ENCODE results near the gene FNBP1L.
"Not testable (repeated sequence)": the region's sequence is repeated elsewhere in the genome, so short reads cannot be mapped to it uniquely, and the experiment has no call there.

FNBP1L gene

DNA sequence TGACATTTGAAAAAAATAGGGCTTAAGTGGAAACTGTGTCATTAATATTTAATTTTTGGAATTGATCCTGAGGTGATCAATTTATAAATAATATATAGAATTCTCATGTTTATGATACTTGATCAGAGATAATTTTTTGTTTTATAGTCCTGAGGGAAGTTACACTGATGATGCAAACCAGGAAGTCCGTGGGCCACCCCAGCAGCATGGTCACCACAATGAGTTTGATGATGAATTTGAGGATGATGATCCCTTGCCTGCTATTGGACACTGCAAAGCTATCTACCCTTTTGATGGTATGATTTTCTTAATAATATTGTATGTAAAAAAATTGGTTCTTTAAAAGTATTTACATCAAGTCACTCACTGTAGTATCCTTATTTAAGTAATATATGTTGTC lies 101.2 kb downstream of the FNBP1L start:
- Histone ChIP-seq H3F3A (ENCODE audit: insufficient read depth, low read length) (no peaks in the 10 kb centered on the region), H3K4me3 (ENCODE audit: low read length) (no peak overlapping the region), H3K9me2 (replicated peaks; ENCODE audit: insufficient read depth, low read length) (no peaks in the 10 kb centered on the region), H3K27ac (ENCODE audit: low read length) (no peak overlapping the region), H4K20me1 (ENCODE audit: insufficient read depth, low read length) (no peaks in the 10 kb centered on the region), H3K36me3 (replicated peaks; ENCODE audit: insufficient read depth, low read length) (no peaks in the 10 kb centered on the region), H3K9me3 (replicated peaks; ENCODE audit: insufficient read depth, low read length) (no peaks in the 10 kb centered on the region), H3K4me1 (ENCODE audit: low read length) (no peaks in the 10 kb centered on the region), H3K4me2 (ENCODE audit: low read depth, low read length) (no peak overlapping the region), H3K27me3 (replicated peaks; ENCODE audit: insufficient read depth, low read length) (no peaks in the 10 kb centered on the region), H2AFZ (ENCODE audit: low read length) (no peak overlapping the region), H3K9ac (ENCODE audit: low read length) (no peak overlapping the region), H3K79me2 (ENCODE audit: low read length) (no peaks in the 10 kb centered on the region)
- TF ChIP-seq EZH2 (optimal IDR thresholded peaks at IDR 0.05; ENCODE audit: low read depth, low read length) = no peak
- TF ChIP-seq, protein P1, sequence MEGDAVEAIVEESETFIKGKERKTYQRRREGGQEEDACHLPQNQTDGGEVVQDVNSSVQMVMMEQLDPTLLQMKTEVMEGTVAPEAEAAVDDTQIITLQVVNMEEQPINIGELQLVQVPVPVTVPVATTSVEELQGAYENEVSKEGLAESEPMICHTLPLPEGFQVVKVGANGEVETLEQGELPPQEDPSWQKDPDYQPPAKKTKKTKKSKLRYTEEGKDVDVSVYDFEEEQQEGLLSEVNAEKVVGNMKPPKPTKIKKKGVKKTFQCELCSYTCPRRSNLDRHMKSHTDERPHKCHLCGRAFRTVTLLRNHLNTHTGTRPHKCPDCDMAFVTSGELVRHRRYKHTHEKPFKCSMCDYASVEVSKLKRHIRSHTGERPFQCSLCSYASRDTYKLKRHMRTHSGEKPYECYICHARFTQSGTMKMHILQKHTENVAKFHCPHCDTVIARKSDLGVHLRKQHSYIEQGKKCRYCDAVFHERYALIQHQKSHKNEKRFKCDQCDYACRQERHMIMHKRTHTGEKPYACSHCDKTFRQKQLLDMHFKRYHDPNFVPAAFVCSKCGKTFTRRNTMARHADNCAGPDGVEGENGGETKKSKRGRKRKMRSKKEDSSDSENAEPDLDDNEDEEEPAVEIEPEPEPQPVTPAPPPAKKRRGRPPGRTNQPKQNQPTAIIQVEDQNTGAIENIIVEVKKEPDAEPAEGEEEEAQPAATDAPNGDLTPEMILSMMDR (IDR thresholded peaks at IDR 0.05; ENCODE audit: low read length) = no peak
- TF ChIP-seq EZH2phosphoT487 (IDR thresholded peaks at IDR 0.05; ENCODE audit: low read length) = no peak
- no peak for DNase-seq

GRCh38 chr1:93549811-93550210 lies 101.9 kb downstream of the FNBP1L start:
- Histone ChIP-seq H3F3A (ENCODE audit: insufficient read depth, low read length) (no peaks in the 10 kb centered on the region), H3K4me2 (ENCODE audit: low read depth, low read length) (no peak overlapping the region), H3K27me3 (replicated peaks; ENCODE audit: insufficient read depth, low read length) (no peaks in the 10 kb centered on the region), H3K4me1 (ENCODE audit: low read length) (no peaks in the 10 kb centered on the region), H2AFZ (ENCODE audit: low read length) (no peak overlapping the region), H3K4me3 (ENCODE audit: low read length) (no peak overlapping the region), H3K9me2 (replicated peaks; ENCODE audit: insufficient read depth, low read length) (no peaks in the 10 kb centered on the region), H3K79me2 (ENCODE audit: low read length) (no peaks in the 10 kb centered on the region), H3K9me3 (replicated peaks; ENCODE audit: insufficient read depth, low read length) (no peaks in the 10 kb centered on the region), H3K9ac (ENCODE audit: low read length) (no peak overlapping the region), H3K36me3 (replicated peaks; ENCODE audit: insufficient read depth, low read length) (no peaks in the 10 kb centered on the region), H3K27ac (ENCODE audit: low read length) (no peak overlapping the region), H4K20me1 (ENCODE audit: insufficient read depth, low read length) (no peaks in the 10 kb centered on the region)
- DNase-seq = no peak
- TF ChIP-seq, protein P1 (IDR thresholded peaks at IDR 0.05; ENCODE audit: low read length) = no peak
- TF ChIP-seq EZH2phosphoT487 (IDR thresholded peaks at IDR 0.05; ENCODE audit: low read length) = no peak
- TF ChIP-seq EZH2 (optimal IDR thresholded peaks at IDR 0.05; ENCODE audit: low read depth, low read length) = no peak

DNA sequence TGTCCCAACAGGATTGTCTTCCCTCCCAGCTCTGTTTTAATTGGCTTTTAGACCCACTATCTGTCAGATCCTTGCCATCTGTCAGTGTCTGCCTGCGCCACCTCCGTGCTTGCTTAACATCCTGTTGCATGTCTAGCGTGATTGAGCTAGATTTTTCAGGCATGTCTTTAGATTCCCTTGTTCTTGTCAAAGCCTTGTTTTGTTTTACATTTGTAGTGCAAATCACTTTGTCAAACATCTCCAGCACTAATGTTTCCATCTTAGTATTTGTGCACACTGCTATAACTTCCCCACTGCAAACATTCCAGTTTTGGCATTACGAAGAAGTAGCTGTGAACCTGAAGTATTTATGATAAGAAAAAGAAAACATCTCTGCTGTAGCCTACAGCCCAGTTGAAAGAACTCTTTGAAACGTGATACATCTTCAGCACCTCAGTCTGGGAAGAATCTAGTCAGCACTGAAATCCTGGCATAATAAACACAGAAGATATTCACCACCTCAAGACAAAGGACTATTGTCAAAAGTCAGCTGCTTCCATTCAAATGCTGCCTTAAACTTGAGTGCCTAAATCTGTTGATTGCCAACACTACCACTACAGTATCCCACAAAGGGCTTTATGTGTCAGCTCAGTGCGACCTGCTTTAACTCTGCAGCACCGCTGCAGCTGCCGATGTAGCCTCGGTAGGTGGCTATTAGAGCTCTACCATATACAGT lies 105.0 kb downstream of the FNBP1L start:
- no peaks in the 10 kb centered on the region for H3K36me3 ChIP-seq (replicated peaks; ENCODE audit: insufficient read depth, low read length)
- no peaks in the 10 kb centered on the region for H4K20me1 ChIP-seq (ENCODE audit: insufficient read depth, low read length)
- no peak for DNase-seq
- H3K79me2 ChIP-seq (ENCODE audit: low read length) = no peaks in the 10 kb centered on the region
- H3K4me3 ChIP-seq (ENCODE audit: low read length) = no peak overlapping the region
- no peak overlapping the region for H3K9ac ChIP-seq (ENCODE audit: low read length)
- TF ChIP-seq EZH2 (optimal IDR thresholded peaks at IDR 0.05; ENCODE audit: low read depth, low read length) (no peak), EZH2phosphoT487 (IDR thresholded peaks at IDR 0.05; ENCODE audit: low read length) (no peak)
- TF ChIP-seq, protein P1 (IDR thresholded peaks at IDR 0.05; ENCODE audit: low read length) = no peak
- H3K27ac ChIP-seq (ENCODE audit: low read length) = no peak overlapping the region
- H3K9me3 ChIP-seq (replicated peaks; ENCODE audit: insufficient read depth, low read length) = no peaks in the 10 kb centered on the region
- no peaks in the 10 kb centered on the region for H3K9me2 ChIP-seq (replicated peaks; ENCODE audit: insufficient read depth, low read length)
- H3K4me1 ChIP-seq (ENCODE audit: low read length) = no peaks in the 10 kb centered on the region
- H3K4me2 ChIP-seq (ENCODE audit: low read depth, low read length) = no peak overlapping the region
- H3K27me3 ChIP-seq (replicated peaks; ENCODE audit: insufficient read depth, low read length) = no peaks in the 10 kb centered on the region
- H3F3A ChIP-seq (ENCODE audit: insufficient read depth, low read length) = no peaks in the 10 kb centered on the region
- no peak overlapping the region for H2AFZ ChIP-seq (ENCODE audit: low read length)

- not testable (repeated sequence) for H3K27ac ChIP-seq (ENCODE audit: low read length); H3K9me3 ChIP-seq (replicated peaks; ENCODE audit: insufficient read depth, low read length); H3K79me2 ChIP-seq (ENCODE audit: low read length); DNase-seq; H2AFZ ChIP-seq (ENCODE audit: low read length); H3K9me2 ChIP-seq (replicated peaks; ENCODE audit: insufficient read depth, low read length); H3K27me3 ChIP-seq (replicated peaks; ENCODE audit: insufficient read depth, low read length); H4K20me1 ChIP-seq (ENCODE audit: insufficient read depth, low read length); H3K4me2 ChIP-seq (ENCODE audit: low read depth, low read length); H3K4me3 ChIP-seq (ENCODE audit: low read length); H3F3A ChIP-seq (ENCODE audit: insufficient read depth, low read length); H3K4me1 ChIP-seq (ENCODE audit: low read length); H3K36me3 ChIP-seq (replicated peaks; ENCODE audit: insufficient read depth, low read length); H3K9ac ChIP-seq (ENCODE audit: low read length)
Observed at GRCh38 chr1:93553886-93554490, 106.1 kb downstream of the FNBP1L start.

Measured in MM.1S (cell line).